GM15510 (cell line): Measurements from ENCODE around the gene MRM2.
A peak's percentile ranks its signal among the peaks of the same experiment; 100 is the strongest.

Experiments
- POLR2A ChIP-seq: IDR thresholded peaks from 3 replicates; pipeline ENCODE4 v1.6.1; 2011; ENCODE audit warnings: borderline replicate concordance; ENCODE audit not compliant: insufficient read length; ENCODE audit errors: extremely low read depth

MRM2 gene

GRCh38 chr7:2243458-2243857 is 1.5 kb upstream of the MRM2 start:
- TF ChIP-seq POLR2A, result no peak

GRCh38 chr7:2242541-2243429 is 780 bp upstream of the MRM2 start:
- no peak for TF ChIP-seq POLR2A

DNA sequence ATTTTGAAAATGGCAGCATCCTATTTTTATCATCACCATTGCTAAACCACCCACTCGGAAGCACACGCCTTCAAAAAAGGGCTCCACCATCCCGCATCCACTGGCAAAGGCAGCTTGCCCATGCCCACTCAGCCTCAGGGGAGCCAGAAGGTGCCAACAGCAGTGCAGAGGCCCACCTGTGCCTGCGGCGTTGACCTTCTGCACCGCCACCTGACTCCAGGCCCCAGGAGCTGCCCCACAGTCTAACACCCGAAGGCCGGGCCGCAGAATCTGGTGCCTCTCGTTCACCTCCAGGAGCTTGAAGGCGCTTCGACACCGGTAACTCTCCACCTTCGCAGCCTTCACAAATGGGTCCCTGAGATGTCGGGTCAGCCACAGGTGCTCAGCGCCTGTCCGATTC is 2.8 kb downstream of the MRM2 start:
- no peak for TF ChIP-seq POLR2A

- no peak for TF ChIP-seq POLR2A
These were observed 4.8 kb downstream of the MRM2 start for GRCh38 chr7:2237109-2237602.

DNA sequence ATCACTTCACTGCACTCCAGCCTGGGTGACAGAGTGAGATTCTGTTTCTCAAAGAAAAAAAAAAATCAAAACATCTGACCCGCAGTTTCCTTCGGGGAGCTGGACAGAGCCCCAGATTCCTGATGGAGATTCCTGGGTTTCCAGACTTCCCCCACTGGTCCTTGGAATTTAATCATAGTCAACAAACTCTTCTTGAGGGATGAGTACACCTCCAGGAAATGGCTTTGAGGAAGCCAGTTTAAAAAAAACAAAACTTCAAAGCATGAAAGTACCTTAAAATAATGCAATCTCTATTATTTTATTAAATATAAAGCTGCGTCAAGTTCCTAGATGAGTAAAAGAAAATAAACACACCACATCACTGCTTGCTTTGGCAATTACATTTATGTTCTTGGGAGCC is 8.1 kb downstream of the MRM2 start:
- TF ChIP-seq POLR2A, result no peak

DNA sequence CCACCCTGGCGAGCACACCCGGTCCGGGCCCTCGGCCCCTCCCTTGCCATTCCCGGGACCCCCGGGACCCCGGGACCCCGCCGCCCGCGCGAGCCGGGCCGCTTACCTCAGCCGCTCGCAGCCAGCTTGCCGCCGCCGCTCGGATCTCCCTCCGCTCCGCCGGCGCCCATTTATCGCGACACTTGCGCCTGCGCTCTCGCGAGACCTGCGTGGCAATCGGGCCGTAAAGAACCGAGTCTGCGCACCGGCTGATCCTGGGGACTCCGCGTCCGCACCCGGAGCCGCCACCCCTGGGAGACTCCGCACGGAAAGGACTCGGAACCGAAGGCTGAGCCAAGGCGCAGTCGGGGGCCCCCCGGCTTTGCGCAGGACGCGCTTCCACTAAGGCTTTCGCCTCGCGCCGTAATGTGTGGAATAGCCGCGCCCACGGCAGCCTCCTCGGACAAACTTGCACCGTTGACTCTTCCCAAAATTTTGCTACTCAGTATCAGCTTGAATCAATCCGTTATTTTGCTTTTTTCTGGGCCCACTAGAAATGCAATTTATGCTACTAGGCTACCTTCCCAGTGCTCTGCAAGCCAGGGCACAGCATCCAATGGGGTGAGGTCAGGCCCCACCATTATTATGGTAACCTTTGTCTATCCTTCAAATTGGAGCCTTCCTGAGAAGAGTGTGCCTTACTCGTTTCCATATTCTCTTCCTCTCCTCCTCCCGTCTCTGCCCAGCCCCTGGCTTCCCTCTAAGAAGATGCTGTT is 9.1 kb downstream of the MRM2 start, which contains the start of gene MAD1L1:
TSS of gene MAD1L1 (minus strand) at position 180 of the 755 bp plus-strand sequence. CDS start 2,812 bp downstream, outside the sequence.
- peak; percentile 85 for TF ChIP-seq POLR2A

GRCh38 chr7:2231992-2232765 is 9.8 kb downstream of the MRM2 start:
- TF ChIP-seq POLR2A, result no peak

- TF ChIP-seq POLR2A, result no peak
These were observed 11.1 kb downstream of the MRM2 start for GRCh38 chr7:2230882-2231281.

DNA sequence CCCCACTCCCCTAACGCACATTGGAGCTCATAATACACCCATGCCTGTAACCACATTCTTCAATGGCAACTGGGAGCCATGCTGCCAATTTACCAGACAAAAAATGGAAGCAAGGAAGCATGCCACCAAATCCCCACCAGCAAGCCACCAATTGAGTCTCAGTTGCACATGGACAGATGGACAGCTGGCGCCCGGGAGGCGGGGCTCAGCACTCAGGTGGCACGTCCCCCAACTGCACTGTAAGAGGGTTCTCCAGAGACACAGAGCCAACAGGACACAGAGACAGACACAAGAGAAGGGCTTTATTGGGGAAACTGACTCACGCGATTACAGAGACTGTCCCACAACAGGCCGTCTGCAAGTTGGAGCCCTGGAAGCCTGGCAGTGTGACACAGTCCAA is 11.8 kb downstream of the MRM2 start:
- no peak for TF ChIP-seq POLR2A

DNA sequence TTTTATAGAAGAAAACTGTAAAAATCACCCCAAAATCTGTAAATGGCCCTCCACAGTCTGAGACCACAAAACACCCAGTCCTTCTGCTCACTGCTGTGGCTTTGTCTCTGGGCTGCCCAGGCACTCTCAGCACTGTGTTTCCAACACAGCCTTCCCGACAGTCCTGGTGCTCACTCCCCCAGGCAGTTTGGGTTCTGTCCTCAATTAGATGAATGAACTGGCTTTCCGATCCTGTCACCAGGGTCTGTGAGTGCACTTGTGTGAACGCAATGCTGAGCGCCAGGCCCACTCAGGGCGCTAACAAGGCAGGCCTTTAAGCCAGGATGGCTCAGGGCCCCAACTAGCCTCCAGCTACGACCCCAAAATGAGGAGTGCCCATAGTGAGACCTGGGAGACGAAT is 12.5 kb downstream of the MRM2 start:
- TF ChIP-seq POLR2A, result no peak

GRCh38 chr7:2228921-2229320 is 13.1 kb downstream of the MRM2 start:
- no peak for TF ChIP-seq POLR2A

- no peak for TF ChIP-seq POLR2A
These were observed 14.3 kb downstream of the MRM2 start for GRCh38 chr7:2227699-2228098.

DNA sequence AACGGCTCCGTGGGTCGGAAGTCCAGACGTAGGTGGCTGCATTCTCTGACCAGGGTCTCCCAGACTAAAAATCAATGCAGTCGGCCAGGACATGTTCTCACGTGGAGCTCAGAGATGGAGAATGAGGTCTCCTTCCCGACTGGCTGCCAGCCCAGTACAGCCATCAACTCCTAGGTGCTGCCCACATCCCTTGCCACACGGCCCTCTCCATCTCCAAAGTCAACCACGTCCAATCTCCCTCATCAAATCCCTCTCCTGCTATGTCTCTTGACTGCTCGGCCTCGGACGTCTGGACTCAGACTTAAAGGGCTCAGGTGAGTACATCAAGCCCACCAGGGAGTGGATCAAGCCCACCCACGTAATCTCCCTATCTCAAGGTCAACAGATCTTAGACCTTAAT is 16.2 kb downstream of the MRM2 start:
- TF ChIP-seq POLR2A, result no peak

GRCh38 chr7:2225336-2225735 is 16.7 kb downstream of the MRM2 start:
- TF ChIP-seq POLR2A, result no peak

DNA sequence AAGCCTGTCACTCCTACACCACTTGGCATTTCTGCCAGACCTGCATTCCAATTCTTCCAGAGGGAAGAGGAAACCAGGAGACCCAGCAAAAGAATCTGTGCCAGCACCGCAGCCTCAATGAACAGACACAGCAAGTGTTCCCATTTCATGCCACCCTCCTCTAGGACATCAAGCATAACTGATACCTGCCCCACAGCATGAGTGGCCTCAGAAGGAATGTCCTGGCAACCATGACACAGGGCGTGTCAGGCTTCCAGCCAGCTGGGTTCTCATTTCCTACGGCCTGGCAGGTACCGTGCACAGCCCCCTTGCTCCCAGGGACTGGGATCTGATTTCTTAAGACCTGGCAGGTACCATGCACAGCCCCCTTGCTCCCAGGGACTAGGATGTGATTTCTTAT is 17.1 kb downstream of the MRM2 start:
- TF ChIP-seq POLR2A, result no peak
